HG03571 (cell line): Measurements from ENCODE around the gene FBXL14.
"Not testable (repeated sequence)": the region's sequence is repeated elsewhere in the genome, so short reads cannot be mapped to it uniquely, and the experiment has no call there.

Experiments used
- ATAC-seq: cut with Tn5 transposase; IDR thresholded peaks from one replicate; pipeline ENCODE4 v1.9.1; 2021; ENCODE audit not compliant: unreplicated experiment

The FBXL14 gene

DNA sequence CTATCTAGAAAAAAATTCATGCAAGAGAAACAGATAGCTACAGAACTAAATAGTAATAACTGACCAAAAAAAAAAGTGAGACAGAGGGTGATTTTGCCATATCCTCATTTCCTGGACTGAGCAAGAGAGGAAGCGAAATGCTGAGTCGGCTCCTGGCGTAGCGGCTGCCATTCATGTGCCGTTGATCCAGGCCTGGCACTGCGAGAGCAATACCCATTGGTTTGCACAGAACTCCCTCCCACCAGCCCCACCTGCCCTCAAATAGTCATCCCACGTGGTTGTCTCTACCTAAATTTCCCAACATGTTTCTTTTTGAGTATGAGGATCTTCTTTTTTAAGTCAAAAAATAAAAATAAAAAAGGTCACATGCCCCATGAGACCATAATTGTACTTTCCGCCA lies 25.2 kb upstream of the FBXL14 start:
- ATAC-seq, result no peak

DNA sequence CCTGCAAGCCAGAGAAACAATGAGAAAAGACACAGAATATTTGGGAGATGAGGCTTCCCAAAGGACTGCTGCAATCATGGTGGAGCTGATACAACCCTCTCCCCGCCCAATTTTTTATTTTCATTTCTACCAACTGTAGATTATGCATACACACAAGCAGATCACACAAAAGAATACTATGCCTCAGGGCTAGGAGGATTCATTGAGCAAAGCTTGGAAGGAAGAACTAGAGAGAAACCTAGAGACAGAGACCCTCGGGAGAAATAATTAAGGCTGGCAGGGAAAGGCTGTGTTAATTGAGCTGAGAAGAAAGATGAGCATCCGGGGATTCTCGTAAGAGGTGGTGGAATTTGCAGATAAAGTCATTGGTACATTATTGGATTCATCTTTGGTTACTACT lies 24.8 kb upstream of the FBXL14 start:
- ATAC-seq, result no peak

DNA sequence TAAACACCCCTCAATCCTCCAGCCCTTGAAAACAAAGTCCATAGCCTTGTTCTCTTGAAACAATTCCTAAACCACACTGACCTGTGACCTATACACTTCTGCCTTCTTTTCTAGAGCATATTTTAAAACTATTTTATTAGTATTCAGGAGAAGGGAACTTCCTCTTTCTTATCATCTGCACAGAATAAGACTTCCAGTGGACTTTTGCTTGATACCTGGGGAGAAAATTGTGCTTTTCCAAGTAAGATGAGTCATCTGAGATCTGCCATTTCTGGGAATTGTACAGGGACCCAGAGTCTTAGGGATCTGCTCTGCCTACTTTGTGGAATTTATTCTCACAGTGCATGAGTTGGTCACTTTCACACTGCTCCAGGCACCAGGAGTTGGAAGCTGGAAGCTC lies 24.1 kb upstream of the FBXL14 start:
- ATAC-seq, result no peak

DNA sequence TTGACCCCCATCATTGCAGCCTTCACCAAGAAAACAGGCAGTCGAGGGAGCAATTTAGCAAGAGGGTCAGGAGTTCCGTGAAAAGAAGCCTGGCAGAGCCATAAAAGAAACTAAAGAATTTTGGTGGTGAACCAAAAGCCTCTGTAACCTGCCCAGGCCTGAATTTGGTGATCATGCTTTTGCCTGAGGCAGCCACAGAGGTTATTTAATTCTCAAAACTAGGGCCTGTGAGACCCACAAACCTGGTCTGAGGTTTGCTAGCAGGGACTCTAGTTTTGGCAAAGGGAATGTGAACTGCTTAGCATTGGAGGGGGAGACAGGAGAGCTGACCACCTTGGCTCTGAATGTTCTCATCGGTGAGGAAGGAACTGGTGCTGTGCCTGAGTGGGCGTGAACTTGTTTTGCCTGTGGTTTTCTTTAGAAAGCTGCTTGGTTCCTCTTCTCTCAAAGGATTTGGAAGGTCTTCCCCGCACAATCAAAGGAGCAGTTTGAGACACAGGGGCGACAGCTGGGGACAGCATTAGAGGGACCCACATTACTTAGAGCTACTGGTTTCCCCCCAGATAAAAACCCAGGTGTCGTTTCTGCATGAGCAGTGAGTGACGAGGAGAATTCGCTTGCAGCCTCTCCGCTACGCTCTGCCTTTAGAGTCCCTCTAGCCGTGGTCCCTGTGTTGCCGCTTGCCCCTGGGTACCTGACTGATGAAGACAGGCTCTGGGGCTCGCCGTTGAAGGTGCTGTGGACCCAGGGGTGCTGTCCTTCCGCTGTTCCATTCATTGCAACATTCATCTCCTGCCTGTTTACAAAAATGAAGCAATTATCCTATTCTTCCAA lies 22.1 kb upstream of the FBXL14 start:
- ATAC-seq, result no peak

- no peak for ATAC-seq
These were observed 20.0 kb upstream of the FBXL14 start for GRCh38 chr12:1614360-1614759.

- ATAC-seq, result no peak
These were observed 19.5 kb upstream of the FBXL14 start for GRCh38 chr12:1613860-1614259.

DNA sequence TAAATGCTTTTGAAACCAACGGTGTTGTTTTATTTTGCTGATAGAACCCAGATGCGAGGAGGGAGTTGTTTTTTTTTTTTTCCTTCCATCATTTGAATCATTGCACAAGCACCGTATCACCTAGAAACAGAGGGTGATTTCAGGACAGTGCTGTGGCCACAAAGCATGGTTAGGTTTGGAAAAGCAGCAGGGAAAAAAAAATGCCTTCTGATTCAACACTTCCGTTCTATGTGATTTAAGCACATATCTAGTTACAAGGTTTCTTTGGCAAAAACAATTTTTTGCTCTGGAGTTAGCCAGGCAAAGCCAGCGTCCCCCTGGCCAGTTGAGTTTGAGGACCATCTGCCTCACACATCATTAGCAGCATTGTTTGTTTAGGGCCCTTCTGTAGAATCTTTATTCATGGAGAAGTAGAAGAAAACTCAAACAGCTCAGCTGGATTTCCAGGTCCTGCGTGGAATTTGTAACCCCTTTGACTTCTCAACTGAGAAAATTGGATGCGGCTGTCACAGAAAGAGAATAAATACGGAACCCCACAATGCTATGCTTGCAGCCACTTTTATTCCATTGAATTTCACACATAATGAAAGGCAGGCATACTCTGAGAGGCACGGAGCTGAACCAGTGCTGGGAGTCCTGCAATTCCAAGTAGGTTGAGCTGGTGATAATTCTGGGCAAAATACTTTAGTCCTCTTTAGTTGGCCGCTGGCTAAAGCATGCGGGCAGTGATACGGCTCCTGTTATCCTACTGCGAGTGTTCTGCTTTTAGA lies 17.6 kb upstream of the FBXL14 start:
- no peak for ATAC-seq

- no peak for ATAC-seq
These were observed 15.8 kb upstream of the FBXL14 start for GRCh38 chr12:1610072-1610643.

GRCh38 chr12:1608713-1609119 lies 14.3 kb upstream of the FBXL14 start:
- no peak for ATAC-seq

DNA sequence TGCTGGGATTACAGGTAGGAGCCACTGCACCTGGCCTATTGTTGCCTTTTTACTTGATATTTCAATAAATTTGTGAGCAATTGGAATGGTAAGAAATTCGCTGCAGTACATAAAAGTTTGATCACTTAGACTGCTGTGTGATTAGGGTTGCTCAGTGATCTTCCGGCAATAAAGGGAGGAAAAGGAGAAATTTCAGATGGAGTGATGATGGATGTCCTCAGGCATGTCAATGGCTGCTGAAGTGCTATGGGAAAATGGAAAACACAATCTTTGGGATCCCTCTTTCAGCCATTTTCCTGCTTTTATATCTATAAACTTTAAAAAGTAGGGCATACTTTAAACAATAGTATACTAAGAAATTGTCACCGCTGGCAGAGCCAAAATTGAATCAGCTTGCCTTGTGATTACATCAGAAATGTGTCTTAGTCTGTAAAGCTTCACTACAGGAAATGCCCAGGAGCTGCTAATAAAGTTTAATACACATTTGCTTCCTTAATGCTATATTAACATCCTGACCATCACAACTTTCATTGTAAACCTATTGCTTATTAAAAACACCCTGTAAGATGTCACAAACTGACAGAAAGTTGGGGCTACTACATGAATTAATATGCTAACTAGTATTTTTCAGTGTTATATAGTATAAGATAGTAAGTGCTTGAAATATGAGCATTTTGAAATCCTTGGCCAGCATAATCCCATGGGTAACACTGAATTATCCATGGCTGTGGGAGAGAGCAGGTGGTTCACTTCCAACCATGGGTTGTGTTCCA lies 13.7 kb upstream of the FBXL14 start:
- ATAC-seq, result no peak

DNA sequence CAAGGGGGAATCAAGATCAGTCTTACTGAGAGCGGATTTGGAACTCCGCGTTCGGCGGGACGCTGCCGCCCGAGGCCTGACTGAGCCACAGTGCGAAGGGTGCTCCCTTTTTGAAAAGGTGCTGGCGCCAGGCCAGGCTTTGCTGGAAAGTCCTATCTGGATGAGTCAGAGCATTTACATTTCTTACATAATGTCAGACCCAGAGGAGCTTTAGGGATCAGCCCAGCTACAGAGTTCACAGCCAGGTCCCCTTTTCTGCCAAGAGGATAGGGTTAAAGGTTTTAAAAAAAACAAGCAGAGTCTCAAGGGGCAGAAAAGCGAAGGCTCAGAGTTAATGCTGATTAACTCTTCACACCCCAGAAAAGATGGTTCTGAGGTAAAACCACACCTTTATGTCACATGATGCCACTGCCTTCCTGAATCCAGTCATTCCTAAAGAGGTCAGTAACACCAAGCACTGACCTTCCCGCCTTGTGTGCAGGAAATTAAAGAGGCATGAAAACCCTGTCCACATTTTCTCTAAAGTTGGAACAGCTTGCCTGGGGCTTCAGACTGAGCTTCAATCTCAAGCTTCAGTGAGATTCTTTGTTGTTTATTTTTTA lies 11.7 kb upstream of the FBXL14 start:
- peak; percentile 60 for ATAC-seq

DNA sequence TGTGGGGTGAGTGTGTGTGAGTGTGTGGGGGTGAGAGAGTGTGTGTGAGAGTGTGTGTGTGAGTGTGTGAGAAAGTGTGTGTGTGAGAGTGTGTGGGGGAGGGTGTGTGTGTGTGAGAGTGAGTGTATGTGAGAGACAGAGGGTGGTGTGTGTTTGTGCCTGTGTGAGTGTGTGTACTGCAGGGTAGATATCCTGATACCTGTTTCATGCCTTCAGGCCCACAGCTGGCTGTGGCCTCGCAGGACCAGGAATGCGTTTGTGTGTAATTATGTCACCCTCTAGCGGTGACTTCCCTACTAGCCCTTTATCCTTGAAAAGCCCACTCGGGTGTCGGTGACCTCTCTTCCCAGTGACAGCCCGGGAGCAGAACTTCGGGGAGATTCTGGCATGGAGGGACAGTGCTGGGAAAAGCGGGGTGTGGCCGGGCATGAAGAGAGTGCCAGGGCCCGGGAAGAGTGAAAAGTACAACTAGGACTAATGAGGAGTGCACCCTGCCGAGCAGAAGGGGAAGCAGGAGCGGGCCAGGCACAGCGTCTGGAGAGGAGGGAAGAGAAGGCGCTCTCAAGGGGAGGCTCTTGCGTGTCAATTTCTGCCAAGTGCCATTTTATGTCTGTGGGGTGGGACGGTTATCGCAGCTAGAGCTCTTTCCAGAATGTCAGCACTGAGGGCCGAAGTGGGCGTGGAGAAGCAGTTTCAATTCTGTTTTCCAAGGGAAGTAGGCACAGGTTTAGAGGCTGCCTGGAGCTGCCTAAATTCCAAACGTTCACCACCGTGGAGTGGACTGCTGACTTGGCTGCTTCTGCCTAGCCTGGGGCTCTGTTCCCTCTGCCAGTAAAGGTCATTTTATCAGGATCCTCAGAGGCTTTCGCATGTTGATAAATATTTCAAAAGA lies 11.0 kb upstream of the FBXL14 start:
- peak; percentile 10 for ATAC-seq

DNA sequence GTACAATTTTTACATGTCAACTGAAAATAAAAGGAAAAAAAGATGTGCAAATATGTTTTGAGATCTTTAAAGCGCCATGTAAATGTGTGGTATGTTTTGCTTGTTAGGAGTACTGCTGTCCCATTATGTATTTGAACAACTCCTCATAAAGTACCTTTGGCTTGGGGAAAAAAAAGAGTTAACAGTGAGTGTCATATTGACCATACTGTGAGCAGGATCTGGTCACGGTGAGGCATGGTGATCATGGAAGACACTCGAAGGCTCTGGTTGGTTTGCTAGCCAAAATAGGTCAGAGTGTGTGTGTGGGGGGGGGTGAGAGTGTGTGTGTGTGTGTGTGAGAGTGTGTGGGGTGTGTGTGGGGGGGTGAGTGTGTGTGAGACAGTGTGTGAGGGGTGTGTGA lies 10.1 kb upstream of the FBXL14 start:
- no peak for ATAC-seq

DNA sequence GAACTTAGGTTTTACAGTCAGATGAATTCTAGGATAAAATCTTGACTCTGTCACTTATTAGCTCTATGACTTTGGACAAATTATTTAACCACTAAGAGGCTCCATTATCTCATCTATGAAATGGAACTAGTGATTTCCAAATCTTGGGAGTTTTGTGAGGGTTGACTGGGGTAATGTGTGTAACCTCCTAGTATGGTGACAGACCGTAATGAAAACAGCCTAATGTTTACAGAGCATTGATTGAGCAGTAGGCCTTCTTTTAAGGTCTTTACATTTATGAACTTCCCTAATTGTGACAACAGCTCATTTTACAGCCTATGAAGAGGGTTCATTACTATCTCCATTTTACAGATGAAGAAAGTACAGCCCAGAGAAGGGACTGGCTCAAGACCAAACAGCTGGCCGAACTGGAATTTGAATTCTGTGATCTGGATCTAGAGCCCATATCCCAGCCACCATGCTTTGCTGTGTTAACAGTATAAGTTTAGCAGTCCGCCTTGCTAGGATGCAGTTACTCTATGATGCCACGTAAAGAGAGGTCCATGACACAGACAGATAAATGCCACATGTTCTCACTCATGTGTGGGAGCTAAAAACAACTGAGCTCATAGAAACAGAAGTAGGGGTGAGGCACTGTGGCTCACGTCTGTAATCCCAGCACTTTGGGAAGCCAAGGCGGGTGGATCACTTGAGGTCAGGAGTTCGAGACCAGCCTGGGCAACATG lies 9.1 kb upstream of the FBXL14 start:
- ATAC-seq, result no peak

DNA sequence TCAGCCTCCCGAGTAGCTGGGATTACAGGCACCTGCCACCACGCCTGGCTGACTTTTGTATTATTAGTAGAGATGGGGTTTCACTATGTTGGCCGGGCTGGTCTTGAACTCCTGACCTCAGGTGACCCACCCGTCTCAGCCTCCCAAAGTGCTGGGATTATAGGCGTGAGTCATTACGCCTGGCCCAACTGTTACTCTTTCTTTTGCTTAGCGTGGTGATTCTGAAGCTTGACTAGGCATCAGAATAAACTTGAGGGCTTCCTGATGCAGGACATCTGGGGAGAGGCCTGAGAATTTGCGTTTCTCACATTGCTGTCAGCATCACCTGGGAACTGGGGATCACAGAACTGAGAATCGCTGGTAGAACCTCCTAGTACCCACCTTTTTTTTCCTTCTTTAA lies 8.3 kb upstream of the FBXL14 start:
- not testable (repeated sequence) for ATAC-seq

DNA sequence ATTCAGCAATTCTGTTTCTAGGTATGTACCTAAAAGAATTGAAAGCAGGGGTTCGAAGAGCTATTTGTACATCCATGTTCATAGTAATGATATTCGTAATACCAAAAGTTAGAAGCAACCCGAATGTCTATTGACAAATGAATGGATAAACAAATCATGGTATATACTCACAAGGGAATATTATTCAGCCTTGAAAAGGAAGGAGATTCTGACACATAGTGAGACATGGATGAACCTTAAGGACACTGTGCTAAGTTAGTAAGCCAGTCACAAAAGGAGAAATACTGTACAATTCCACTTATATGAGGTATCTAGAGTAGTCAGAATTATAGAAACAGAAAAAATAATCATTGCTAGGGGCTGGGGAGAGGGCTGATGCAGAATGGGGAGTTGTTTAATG lies 4.4 kb upstream of the FBXL14 start:
- no peak for ATAC-seq

DNA sequence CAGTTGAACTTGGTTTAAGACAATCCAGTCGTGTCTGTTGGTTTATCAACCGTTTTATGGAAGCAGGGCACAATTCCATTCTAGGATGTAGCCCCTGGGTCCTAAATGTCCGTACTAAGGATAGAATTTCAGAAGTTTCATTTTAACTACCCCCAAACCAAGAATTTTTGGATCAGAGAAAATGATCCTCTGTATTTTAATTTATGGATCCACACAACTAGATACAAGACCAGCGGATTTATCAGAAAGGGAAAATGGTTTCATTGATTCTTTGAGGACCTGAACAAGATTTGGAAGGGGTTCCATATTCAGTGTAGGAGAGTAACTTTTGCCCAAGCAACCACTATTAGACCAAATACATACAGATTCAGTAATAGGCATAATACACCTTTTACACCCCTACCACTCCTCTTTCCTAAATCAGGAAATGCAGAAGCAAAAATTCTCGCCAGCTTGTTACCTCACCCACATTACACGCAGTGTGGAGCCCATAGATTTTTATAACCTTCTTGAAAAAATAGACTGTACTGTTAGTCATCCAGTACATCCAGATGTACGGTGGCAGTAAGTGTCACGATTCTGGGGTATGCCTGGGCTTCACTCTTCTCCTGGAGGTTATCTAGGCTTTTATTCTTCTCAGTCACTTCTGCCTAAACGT lies 1.4 kb upstream of the FBXL14 start:
- no peak for ATAC-seq

GRCh38 chr12:1595026-1595561 lies 713 bp upstream of the FBXL14 start:
- no peak for ATAC-seq

GRCh38 chr12:1594006-1594260 lies 448 bp downstream of the FBXL14 start:
- ATAC-seq, result peak; percentile 44
